ENCODE data around the gene CLCNKB.

DNA sequence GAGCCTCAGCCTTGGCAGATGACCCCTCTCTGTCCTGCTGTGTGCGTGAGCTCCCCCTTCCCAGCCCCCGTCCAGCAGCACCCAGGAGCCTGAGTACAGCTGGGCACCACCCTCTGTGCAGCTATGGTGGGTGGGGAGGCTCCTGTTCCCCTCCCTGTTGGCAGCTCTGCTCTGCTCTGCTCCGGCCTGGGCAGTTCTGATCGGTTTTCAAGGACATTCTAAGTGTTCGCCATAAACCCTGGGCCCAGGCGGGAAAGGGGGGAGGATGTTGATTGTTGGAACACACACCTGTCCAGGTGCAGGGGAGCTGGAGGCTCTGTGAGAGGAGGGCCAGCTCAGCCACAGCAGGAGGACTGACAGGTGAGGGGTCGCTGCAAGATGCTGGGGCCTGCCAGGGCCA is at the start of gene CLCNKB:
- TF ChIP-seq POLR2A (IDR thresholded peaks at IDR 0.05): no peak
- TF ChIP-seq, protein P1, sequence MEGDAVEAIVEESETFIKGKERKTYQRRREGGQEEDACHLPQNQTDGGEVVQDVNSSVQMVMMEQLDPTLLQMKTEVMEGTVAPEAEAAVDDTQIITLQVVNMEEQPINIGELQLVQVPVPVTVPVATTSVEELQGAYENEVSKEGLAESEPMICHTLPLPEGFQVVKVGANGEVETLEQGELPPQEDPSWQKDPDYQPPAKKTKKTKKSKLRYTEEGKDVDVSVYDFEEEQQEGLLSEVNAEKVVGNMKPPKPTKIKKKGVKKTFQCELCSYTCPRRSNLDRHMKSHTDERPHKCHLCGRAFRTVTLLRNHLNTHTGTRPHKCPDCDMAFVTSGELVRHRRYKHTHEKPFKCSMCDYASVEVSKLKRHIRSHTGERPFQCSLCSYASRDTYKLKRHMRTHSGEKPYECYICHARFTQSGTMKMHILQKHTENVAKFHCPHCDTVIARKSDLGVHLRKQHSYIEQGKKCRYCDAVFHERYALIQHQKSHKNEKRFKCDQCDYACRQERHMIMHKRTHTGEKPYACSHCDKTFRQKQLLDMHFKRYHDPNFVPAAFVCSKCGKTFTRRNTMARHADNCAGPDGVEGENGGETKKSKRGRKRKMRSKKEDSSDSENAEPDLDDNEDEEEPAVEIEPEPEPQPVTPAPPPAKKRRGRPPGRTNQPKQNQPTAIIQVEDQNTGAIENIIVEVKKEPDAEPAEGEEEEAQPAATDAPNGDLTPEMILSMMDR (IDR thresholded peaks at IDR 0.05): no peak

Data from sigmoid colon (tissue), 3 donors.